ENCODE measurements around the gene NFKBIA.
"Not testable (repeated sequence)": the region's sequence is repeated elsewhere in the genome, so short reads cannot be mapped to it uniquely, and the experiment has no call there.

Gene NFKBIA

GRCh38 chr14:35404449-35405303 is at the start of gene NFKBIA:
Gene NFKBIA, minus strand, starts transcription at chr14:35404749. Its CDS starts 105 bp downstream, at chr14:35404644.
- peak; percentile 65 to 95 for DNase-seq (ENCODE audit: low read depth in 1 of 2, low spot score in 1 of 2)
- in situ Hi-C loops (cut with HindIII; ENCODE audit: low pct_unique_long_range_greater_than_20kb, low sequenced_read_pairs) = no loop called here
- no peak for TF ChIP-seq JUND (IDR thresholded peaks at IDR 0.05; ENCODE audit: low read depth)

GRCh38 chr14:35446450-35446849 is 41.9 kb upstream of the NFKBIA start:
- in situ Hi-C loops (cut with HindIII; ENCODE audit: low pct_unique_long_range_greater_than_20kb, low sequenced_read_pairs) = loop anchor here (25.0 kb wide), 1 partner anchor 241 kb away; no protein-coding TSS in a partner anchor
- DNase-seq (ENCODE audit: low read depth in 1 of 2, low spot score in 1 of 2) = no peak
- TF ChIP-seq JUND (IDR thresholded peaks at IDR 0.05; ENCODE audit: low read depth) = no peak

- in situ Hi-C loops (cut with HindIII; ENCODE audit: low pct_unique_long_range_greater_than_20kb, low sequenced_read_pairs) = loop anchor here (25.0 kb wide), 1 partner anchor 243 kb away; no protein-coding TSS in a partner anchor
- no peak for TF ChIP-seq JUND (IDR thresholded peaks at IDR 0.05; ENCODE audit: low read depth)
- DNase-seq (ENCODE audit: low read depth in 1 of 2, low spot score in 1 of 2) = no peak
These were observed 39.6 kb upstream of the NFKBIA start for GRCh38 chr14:35444104-35444503.

GRCh38 chr14:35441160-35441559 is 36.6 kb upstream of the NFKBIA start:
- in situ Hi-C loops (cut with HindIII; ENCODE audit: low pct_unique_long_range_greater_than_20kb, low sequenced_read_pairs) = loop anchor here (25.0 kb wide), 1 partner anchor 246 kb away; no protein-coding TSS in a partner anchor
- no peak for TF ChIP-seq JUND (IDR thresholded peaks at IDR 0.05; ENCODE audit: low read depth)
- no peak for DNase-seq (ENCODE audit: low read depth in 1 of 2, low spot score in 1 of 2)

- peak in 1 of 2 experiments; percentile 42 for DNase-seq (ENCODE audit: low read depth in 1 of 2, low spot score in 1 of 2)
- no peak for TF ChIP-seq JUND (IDR thresholded peaks at IDR 0.05; ENCODE audit: low read depth)
- in situ Hi-C loops (cut with HindIII; ENCODE audit: low pct_unique_long_range_greater_than_20kb, low sequenced_read_pairs) = loop anchor here (25.0 kb wide), 1 partner anchor 248 kb away; no protein-coding TSS in a partner anchor
These were observed 34.6 kb upstream of the NFKBIA start for GRCh38 chr14:35438910-35439713.

- in situ Hi-C loops (cut with HindIII; ENCODE audit: low pct_unique_long_range_greater_than_20kb, low sequenced_read_pairs) = loop anchor here (25.0 kb wide), 1 partner anchor 249 kb away; no protein-coding TSS in a partner anchor
- not testable (repeated sequence) for DNase-seq (ENCODE audit: low read depth in 1 of 2, low spot score in 1 of 2)
These were observed 33.9 kb upstream of the NFKBIA start for GRCh38 chr14:35438492-35438891.

GRCh38 chr14:35435177-35435576 is 30.6 kb upstream of the NFKBIA start:
- no peak for TF ChIP-seq JUND (IDR thresholded peaks at IDR 0.05; ENCODE audit: low read depth)
- in situ Hi-C loops (cut with HindIII; ENCODE audit: low pct_unique_long_range_greater_than_20kb, low sequenced_read_pairs) = loop anchor here (25.0 kb wide), 1 partner anchor 252 kb away; no protein-coding TSS in a partner anchor
- DNase-seq (ENCODE audit: low read depth in 1 of 2, low spot score in 1 of 2) = no peak

GRCh38 chr14:35433826-35434225 is 29.3 kb upstream of the NFKBIA start:
- DNase-seq (ENCODE audit: low read depth in 1 of 2, low spot score in 1 of 2) = no peak
- in situ Hi-C loops (cut with HindIII; ENCODE audit: low pct_unique_long_range_greater_than_20kb, low sequenced_read_pairs) = loop anchor here (25.0 kb wide), 1 partner anchor 253 kb away; no protein-coding TSS in a partner anchor
- TF ChIP-seq JUND (IDR thresholded peaks at IDR 0.05; ENCODE audit: low read depth) = no peak

- no peak for TF ChIP-seq JUND (IDR thresholded peaks at IDR 0.05; ENCODE audit: low read depth)
- no peak for DNase-seq (ENCODE audit: low read depth in 1 of 2, low spot score in 1 of 2)
- in situ Hi-C loops (cut with HindIII; ENCODE audit: low pct_unique_long_range_greater_than_20kb, low sequenced_read_pairs) = loop anchor here (25.0 kb wide), 1 partner anchor 257 kb away; no protein-coding TSS in a partner anchor
These were observed 26.1 kb upstream of the NFKBIA start for GRCh38 chr14:35430459-35431199.

- DNase-seq (ENCODE audit: low read depth in 1 of 2, low spot score in 1 of 2) = no peak
- in situ Hi-C loops (cut with HindIII; ENCODE audit: low pct_unique_long_range_greater_than_20kb, low sequenced_read_pairs) = loop anchor here (25.0 kb wide), 1 partner anchor 257 kb away; no protein-coding TSS in a partner anchor
- no peak for TF ChIP-seq JUND (IDR thresholded peaks at IDR 0.05; ENCODE audit: low read depth)
These were observed 25.4 kb upstream of the NFKBIA start for GRCh38 chr14:35429951-35430350.

- in situ Hi-C loops (cut with HindIII; ENCODE audit: low pct_unique_long_range_greater_than_20kb, low sequenced_read_pairs) = loop anchor here (25.0 kb wide), 1 partner anchor 261 kb away; no protein-coding TSS in a partner anchor
- DNase-seq (ENCODE audit: low read depth in 1 of 2, low spot score in 1 of 2) = no peak
- no peak for TF ChIP-seq JUND (IDR thresholded peaks at IDR 0.05; ENCODE audit: low read depth)
These were observed 21.3 kb upstream of the NFKBIA start for GRCh38 chr14:35425850-35426249.

GRCh38 chr14:35423621-35424020 is 19.1 kb upstream of the NFKBIA start:
- in situ Hi-C loops (cut with HindIII; ENCODE audit: low pct_unique_long_range_greater_than_20kb, low sequenced_read_pairs) = no loop called here
- DNase-seq (ENCODE audit: low read depth in 1 of 2, low spot score in 1 of 2) = no peak
- TF ChIP-seq JUND (IDR thresholded peaks at IDR 0.05; ENCODE audit: low read depth) = no peak

Data from T47D (cell line).